Heart right ventricle (tissue), 16 donors: ENCODE data around the gene IFI30. TPM values are rescaled to one million over a fixed set of nuclear protein-coding genes. Genes with fewer than 3 reads are reported as not detected.
A peak's percentile ranks its signal among the peaks of the same experiment; 100 is the strongest.

Experiments
- ATAC-seq, 8 donors: fragments of 200-7000 bp; cut with Tn5 transposase; one replicate each; pipeline ENCODE4 v1.9.1; 2020; ENCODE audit warnings: mild to moderate bottlenecking in 8 of 8, moderate library complexity in 8 of 8, moderate number of reproducible peaks in 1 of 8
- DNase-seq, 2 donors: peaks; one replicate each; pipeline ENCODE4 v3.0.0-alpha.2; 2020
- H3K27ac ChIP-seq, 10 donors: fragments of 200-600 bp; sonication (generic) in 2 of 10; one replicate each; pipeline versions ENCODE4 v1.5.0 to v1.8.0; 2020 to 2022; ENCODE audit warnings: mild to moderate bottlenecking in 3 of 10
- H3K27me3 ChIP-seq, 7 donors: fragments of 200-600 bp; one replicate each; pipeline ENCODE4 v1.8.0; 2021 to 2022; ENCODE audit warnings: mild to moderate bottlenecking in 2 of 7
- H3K36me3 ChIP-seq, 9 donors: fragments of 200-600 bp; sonication (generic) in 1 of 9; one replicate each; pipeline versions ENCODE4 v1.5.0 to v1.8.0; 2020 to 2022; ENCODE audit warnings: mild to moderate bottlenecking in 2 of 9
- H3K4me1 ChIP-seq, 9 donors: fragments of 200-600 bp; sonication (generic) in 1 of 9; one replicate each; pipeline versions ENCODE4 v1.5.0 to v1.8.0; 2020 to 2022; ENCODE audit warnings: mild to moderate bottlenecking in 4 of 9
- H3K4me3 ChIP-seq, 10 donors: fragments of 200-600 bp; sonication (generic) in 2 of 10; one replicate each; pipeline versions ENCODE4 v1.5.0 to v1.8.0; 2020 to 2022; ENCODE audit warnings: mild to moderate bottlenecking in 7 of 10, moderate library complexity in 2 of 10
- H3K9me3 ChIP-seq, 11 donors: fragments of 200-600 bp in 10 of 11; sonication (generic) in 2 of 11; one replicate each; pipeline versions ENCODE4 v1.5.0 to v1.8.0; 2013 to 2022; ENCODE audit warnings: mild to moderate bottlenecking in 2 of 11, control low read depth in 1 of 11, moderate library complexity in 1 of 11
- CTCF ChIP-seq, 9 donors: fragments of 200-600 bp; sonication (generic) in 2 of 9; IDR thresholded peaks; one replicate each; pipeline versions ENCODE4 v1.5.0 to v1.8.0; 2021 to 2022; ENCODE audit warnings: antibody characterized with exemption in 9 of 9, mild to moderate bottlenecking in 5 of 9, moderate library complexity in 1 of 9
- WGBS, 2 donors: extraction: QIAGEN DNeasy Blood & Tissue Kit; methylation state at CpG; one replicate each; pipeline ENCODE4 v1.1.7; 2013; ENCODE audit warnings: inconsistent platforms in 1 of 2; 5-methylcytosine and 5-hydroxymethylcytosine counted together
- intact Hi-C, 10 donors: fragments of 100-400 bp; cut with DNase I; formaldehyde crosslinking; loops; one replicate each; pipeline versions ENCODE4 v1.11.1 to v1.14.2; 2022
- polyA plus RNA-seq, 2 donors: library from polyadenylated mRNA; stranded (reverse); fragments of 200-250 nt; gene quantifications; one replicate each; pipeline ENCODE4 v1.2.3, GENCODE V29; 2013
- total RNA-seq, 10 donors: library from RNA; stranded (reverse); fragmentation: NEBNext Ultra II Directional in 3 of 10; extraction: Animal tissue kit (Norgen Biotek cat#: 25700) in 3 of 10; gene quantifications; one replicate each; pipeline versions ENCODE4 v1.2.1 to v1.2.4, GENCODE V29; 2021 to 2023
- donor health status: Arrhythmogenic right ventricular cardiomyopathy.
- donor health status: ischemic (EF 13 %, LVEDD 7.1; RV severe dilation, severe dysfunction).
- donor health status: healthy with polysubstance abuse.
- donor health status: DM: no; HTN: yes; CAD: no.
- donor health status: DM: no; HTN: no; CAD: no.
- donor health status: ischemic (EF 25% LVEDD 6.9; RV normal size, moderate dysfunction).
- donor health status: ischemic (EF 25% LVEDD 5.7; RV mildly dilated, moderate dysfunction).
- donor health status: healthy.
- donor health status: DM: yes; HTN: yes; CAD: no.
- donor health status: Ischemic cardiomyopathy.
- donor health status: ischemic (EF 35%, LVEDD 5.7; RV mildly dilated, moderate dysfunction).
- donor health status: nonischemic (EF 11% LVEDD 7.7; RV severe dilation, severe dysfunction).
- donor health status: DM: yes; HTN: yes; CAD: no.
- donor health status: PGD.
- donor health status: ischemic (EF 29% LVEDD 5.4; RV normal size, mild dysfunction).
- donor health status: nonischemic (EF 23%, LVEDD 6.1; RV moderate dilation, normal function).

IFI30 gene
- total and polyA plus RNA-seq, 12 donors: 6.5 to 241 (median 11.9) TPM

GRCh38 chr19:18153556-18154134 lies 20.0 kb upstream of the IFI30 start:
- peaks cover 10 to 50% (median 40%) of the 10 kb centered on the region in 9 donors for H3K4me1 ChIP-seq
- peak overlapping the region; percentile 79 to 96 (median 89) for H3K4me3 ChIP-seq
- no peak for DNase-seq
- 2 to 3% methylated on average over 37 to 38 of the region's 38 CpGs for WGBS, 2 donors
- ATAC-seq: peak in 2 of 8 donors; percentile 1 to 3
- no peaks in the 10 kb centered on the region for H3K27me3 ChIP-seq
- peaks cover 0 to 20% (median 0%) of the 10 kb centered on the region in 9 donors for H3K36me3 ChIP-seq
- H3K27ac ChIP-seq: peak overlapping the region; percentile 47 to 97 (median 94)
- H3K9me3 ChIP-seq: no peaks in the 10 kb centered on the region
- intact Hi-C loops: loop anchor here in 3 of 10 donors (2.0 to 5.0 kb wide), 2 partner anchors 36 to 71 kb away; no protein-coding TSS in a partner anchor
- no peak for TF ChIP-seq CTCF (IDR thresholded peaks at IDR 0.05)

- TF ChIP-seq CTCF (IDR thresholded peaks at IDR 0.05): no peak
- H3K27me3 ChIP-seq: no peaks in the 10 kb centered on the region
- ATAC-seq (no peak), DNase-seq (no peak)
- H3K27ac ChIP-seq: peak overlapping the region in 4 of 10 donors; percentile 76 to 90 (median 86)
- no peaks in the 10 kb centered on the region for H3K9me3 ChIP-seq
- peaks cover 0 to 13% (median 0%) of the 10 kb centered on the region in 9 donors for H3K36me3 ChIP-seq
- peaks cover 13 to 57% (median 43%) of the 10 kb centered on the region in 9 donors for H3K4me1 ChIP-seq
- intact Hi-C loops: loop anchor here in 2 of 10 donors (5.0 kb wide), 2 partner anchors 33 to 38 kb away; no protein-coding TSS in a partner anchor
- 94 to 95% methylated on average over 43 of the region's 43 CpGs for WGBS, 2 donors
- no peak overlapping the region for H3K4me3 ChIP-seq
These were observed 18.2 kb upstream of the IFI30 start for GRCh38 chr19:18155095-18156087.

DNA sequence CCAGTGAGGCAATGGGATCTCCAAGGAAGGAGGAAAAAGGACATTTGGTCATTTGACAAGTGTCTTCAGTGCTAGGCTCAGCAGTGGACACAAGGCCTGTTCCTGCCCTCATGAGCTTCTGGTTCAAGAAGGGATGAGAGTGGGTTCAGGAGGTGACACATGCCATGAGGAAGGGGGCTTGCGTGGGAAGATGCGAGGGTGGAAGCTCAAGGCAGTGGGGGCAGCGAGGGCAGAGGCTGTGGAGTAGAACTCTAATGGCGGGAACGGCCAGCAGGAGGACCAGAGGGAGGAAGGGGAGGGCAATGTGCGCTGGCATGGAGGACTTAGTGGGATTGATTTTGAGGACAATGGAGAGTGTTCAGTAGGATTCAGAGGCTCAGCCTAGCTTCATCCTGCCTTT lies 17.3 kb upstream of the IFI30 start:
- 93 to 97% methylated on average over 5 of the region's 6 CpGs for WGBS, 2 donors
- peaks cover 20 to 65% (median 51%) of the 10 kb centered on the region in 9 donors for H3K4me1 ChIP-seq
- H3K36me3 ChIP-seq: peaks cover 0 to 13% (median 0%) of the 10 kb centered on the region in 9 donors
- H3K27me3 ChIP-seq: no peaks in the 10 kb centered on the region
- no peak overlapping the region for H3K4me3 ChIP-seq
- ATAC-seq: no peak
- intact Hi-C loops: loop anchor here in 2 of 10 donors (5.0 kb wide), 2 partner anchors 34 to 39 kb away; no protein-coding TSS in a partner anchor
- H3K27ac ChIP-seq: peak overlapping the region in 9 of 10 donors; percentile 56 to 90 (median 81)
- DNase-seq: no peak
- H3K9me3 ChIP-seq: no peaks in the 10 kb centered on the region
- TF ChIP-seq CTCF (IDR thresholded peaks at IDR 0.05): no peak
